GM12891 (cell line): ENCODE measurements around the gene RPE65.

Experiments
- PAX5 ChIP-seq: IDR thresholded peaks from 2 replicates; pipeline ENCODE4 v1.6.1; 2011; ENCODE audit warnings: low read length, moderate library complexity, mild to moderate bottlenecking; ENCODE audit not compliant: insufficient read depth, severe bottlenecking
- POLR2A ChIP-seq: IDR thresholded peaks from 2 replicates; pipeline ENCODE4 v1.6.1; 2011; ENCODE audit warnings: low read depth, low read length, control low read depth
- POLR2AphosphoS5 ChIP-seq: IDR thresholded peaks from 2 replicates; pipeline ENCODE4 v1.6.1; 2011; ENCODE audit warnings: low read depth, low read length, control low read depth
- POU2F2 ChIP-seq: IDR thresholded peaks from 2 replicates; pipeline ENCODE4 v1.6.1; 2011; ENCODE audit warnings: low read depth, mild to moderate bottlenecking, control low read depth, low read length, moderate library complexity
- SPI1 ChIP-seq: IDR thresholded peaks from 2 replicates; pipeline ENCODE4 v1.6.1; 2011; ENCODE audit warnings: low read depth, low read length, control low read depth
- TAF1 ChIP-seq: IDR thresholded peaks from 2 replicates; pipeline ENCODE4 v1.6.1; 2011; ENCODE audit warnings: low read depth, low read length, control low read depth

DNA sequence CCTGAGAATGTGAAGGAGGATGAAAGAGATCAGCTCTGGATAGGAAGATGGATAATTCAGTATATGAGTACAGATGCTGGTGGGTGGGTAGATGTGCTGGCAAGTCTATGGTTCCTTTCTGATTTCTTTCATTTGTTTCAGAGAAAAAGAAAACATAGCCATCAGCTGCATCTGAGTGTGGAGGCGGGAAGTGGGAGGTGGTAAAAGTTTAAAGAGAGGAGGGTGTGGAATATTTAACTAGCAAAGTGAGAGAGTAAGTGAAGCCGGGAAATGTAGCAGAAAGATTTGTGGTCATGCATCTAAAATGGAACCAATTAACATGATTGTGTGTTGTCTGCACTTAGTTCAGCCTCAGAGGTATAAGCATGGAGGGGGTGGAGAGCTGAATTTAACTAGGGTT is 16.4 kb downstream of the RPE65 start:
- TF ChIP-seq POLR2AphosphoS5 (no peak), POLR2A (no peak), POU2F2 (no peak), TAF1 (no peak), SPI1 (no peak), PAX5 (no peak)
